ENCODE measurements around the gene CCDC88C.
A peak's percentile ranks its signal among the peaks of the same experiment; 100 is the strongest.
"Not testable (repeated sequence)": the region's sequence is repeated elsewhere in the genome, so short reads cannot be mapped to it uniquely, and the experiment has no call there.

Gene CCDC88C

GRCh38 chr14:91415794-91416743 lies 1.6 kb downstream of the CCDC88C start:
- DNase-seq: peak; percentile 38

GRCh38 chr14:91414475-91414833 lies 3.2 kb downstream of the CCDC88C start:
- DNase-seq: no peak

- DNase-seq: peak; percentile 90
Observed at GRCh38 chr14:91413547-91414474, 3.8 kb downstream of the CCDC88C start.

- no peak for DNase-seq
Observed at GRCh38 chr14:91412939-91413338, 4.7 kb downstream of the CCDC88C start.

GRCh38 chr14:91410771-91411536 lies 6.7 kb downstream of the CCDC88C start:
- no peak for DNase-seq

GRCh38 chr14:91409928-91410718 lies 7.5 kb downstream of the CCDC88C start:
- no peak for DNase-seq

GRCh38 chr14:91409240-91409639 lies 8.4 kb downstream of the CCDC88C start:
- DNase-seq: not testable (repeated sequence)

GRCh38 chr14:91406982-91407381 lies 10.6 kb downstream of the CCDC88C start:
- no peak for DNase-seq

- DNase-seq: no peak
Observed at GRCh38 chr14:91406451-91406850, 11.2 kb downstream of the CCDC88C start.

GRCh38 chr14:91405724-91406435 lies 11.7 kb downstream of the CCDC88C start:
- no peak for DNase-seq

GRCh38 chr14:91405241-91405721 lies 12.3 kb downstream of the CCDC88C start:
- no peak for DNase-seq

GRCh38 chr14:91402771-91403600 lies 14.6 kb downstream of the CCDC88C start:
- no peak for DNase-seq

- no peak for DNase-seq
Observed at GRCh38 chr14:91402348-91402747, 15.3 kb downstream of the CCDC88C start.

- no peak for DNase-seq
Observed at GRCh38 chr14:91401751-91402150, 15.9 kb downstream of the CCDC88C start.

- DNase-seq: no peak
Observed at GRCh38 chr14:91400696-91401095, 16.9 kb downstream of the CCDC88C start.

- DNase-seq: peak; percentile 33
Observed at GRCh38 chr14:91399868-91400640, 17.6 kb downstream of the CCDC88C start.

- DNase-seq: peak; percentile 26
Observed at GRCh38 chr14:91398707-91399106, 18.9 kb downstream of the CCDC88C start.

- no peak for DNase-seq
Observed at GRCh38 chr14:91397965-91398591, 19.5 kb downstream of the CCDC88C start.
